NCI-H2227 (cell line): Measurements from ENCODE around the gene MMP3.

ENCODE experiments used
- DNase-seq: peaks from one replicate; lab custom pipeline; 2025; ENCODE audit not compliant: unreplicated experiment; lab: John Stamatoyannopoulos, UW

Gene MMP3

DNA sequence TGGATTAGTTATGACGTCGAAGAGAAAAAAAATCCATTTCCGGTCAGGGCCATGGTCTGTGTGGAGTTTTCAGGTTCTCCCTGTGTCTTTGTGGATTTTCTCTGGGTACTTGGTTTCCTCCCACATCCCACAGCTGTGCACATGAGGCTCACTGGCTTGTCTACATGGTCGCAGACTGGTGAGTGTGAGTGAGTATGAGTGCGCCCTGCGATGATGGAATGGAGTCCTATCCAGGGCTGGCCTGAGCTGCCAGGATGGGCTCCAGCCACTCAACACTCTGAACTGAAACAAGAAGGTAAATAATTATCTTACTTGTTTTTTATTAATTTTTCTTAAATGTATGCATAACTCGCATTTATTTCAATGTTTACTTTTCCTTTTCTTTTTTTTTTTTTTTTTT is 10.8 kb downstream of the MMP3 start:
- no peak for DNase-seq

DNA sequence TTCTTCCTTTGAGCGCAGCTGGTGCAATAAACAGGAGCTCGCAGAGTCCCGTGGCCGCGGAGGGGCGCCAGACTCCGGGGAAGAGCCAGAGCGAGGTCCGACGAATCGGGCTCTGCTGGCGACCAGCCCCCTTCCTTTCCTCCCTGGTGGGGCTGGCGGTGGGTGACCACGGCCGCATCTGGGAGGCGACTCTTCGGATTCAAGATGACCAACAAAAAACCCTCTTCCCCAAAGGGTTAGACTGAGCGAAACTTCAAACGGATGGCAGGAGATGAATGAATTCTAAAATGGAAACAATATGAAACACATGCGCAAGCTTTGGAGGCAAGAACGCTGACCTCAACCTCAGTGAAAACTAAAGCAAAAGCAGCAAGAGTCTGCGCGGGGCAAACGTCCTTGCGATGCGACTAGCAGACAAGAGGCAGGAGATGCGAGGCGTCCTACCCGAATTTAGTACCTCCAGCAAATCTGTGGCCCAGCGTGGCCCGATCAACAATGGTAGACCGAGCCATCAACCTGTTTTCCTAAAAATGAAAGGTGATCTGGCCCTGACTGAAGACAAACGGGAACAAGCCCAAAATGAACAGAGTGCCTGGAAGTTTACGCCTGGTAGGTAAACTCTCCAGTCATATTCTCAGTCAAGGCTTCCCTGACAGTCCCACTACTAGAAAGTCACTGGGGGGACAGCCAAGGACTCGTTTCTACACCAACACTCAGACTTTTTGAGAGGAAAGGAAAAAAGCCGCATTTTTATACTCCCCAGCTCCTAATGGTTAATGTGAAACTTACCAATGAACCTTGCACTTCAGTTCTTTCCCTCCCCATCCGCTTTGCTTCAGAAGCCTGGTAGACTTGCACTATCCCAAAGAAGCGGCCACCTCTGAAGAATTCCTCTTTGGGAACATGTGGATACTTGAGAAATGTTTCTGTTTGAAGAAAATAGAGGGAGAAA is 11.6 kb downstream of the MMP3 start:
- DNase-seq, result no peak

DNA sequence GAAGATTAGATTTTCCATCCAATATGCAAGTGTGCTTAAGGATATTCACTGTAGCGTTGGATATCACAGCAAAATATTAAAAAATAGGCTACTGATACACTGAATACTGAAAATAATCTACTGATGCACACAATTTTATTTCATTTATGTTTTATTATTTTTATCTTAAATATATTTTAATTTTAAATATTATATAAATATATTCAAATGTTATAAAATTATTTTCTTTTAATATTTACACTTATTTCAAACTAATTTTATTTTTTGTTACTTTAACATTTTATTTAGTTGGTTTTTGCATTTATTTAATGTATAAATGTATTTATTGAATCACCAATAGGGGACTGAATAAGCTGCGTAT is 12.3 kb downstream of the MMP3 start:
- DNase-seq, result no peak

DNA sequence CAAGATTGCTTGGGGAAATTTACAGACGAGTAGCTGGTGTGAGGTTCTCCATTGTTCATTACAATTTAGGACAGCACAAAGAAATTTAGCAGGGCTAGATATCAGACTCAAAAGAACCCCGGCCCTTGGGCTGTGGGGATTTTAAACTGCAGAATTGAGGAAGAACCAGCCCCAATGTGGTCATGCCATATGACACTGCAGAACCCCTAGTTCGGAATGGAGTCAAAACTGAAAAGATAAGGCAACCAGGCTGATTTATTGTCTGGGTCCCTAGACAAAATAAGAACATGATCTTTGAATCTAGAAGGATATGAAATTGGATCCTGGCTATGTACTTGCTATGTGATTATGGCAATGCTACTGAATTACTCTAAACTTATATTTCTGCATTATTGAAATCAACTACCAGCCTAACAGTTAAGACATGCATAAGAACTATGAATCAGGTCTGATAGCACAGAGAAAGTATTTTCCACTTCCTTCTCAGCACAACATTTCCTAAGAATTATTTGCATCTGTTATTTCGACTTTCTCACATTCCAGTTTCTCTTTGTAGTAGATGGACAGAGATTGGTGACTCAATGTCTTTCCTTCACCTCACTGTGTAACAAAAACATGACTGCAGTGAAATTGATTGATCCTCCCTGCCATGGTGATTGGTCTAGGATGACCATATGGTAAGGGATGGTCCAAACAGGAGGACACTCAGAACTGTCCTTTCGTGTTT is 13.2 kb downstream of the MMP3 start:
- no peak for DNase-seq

DNA sequence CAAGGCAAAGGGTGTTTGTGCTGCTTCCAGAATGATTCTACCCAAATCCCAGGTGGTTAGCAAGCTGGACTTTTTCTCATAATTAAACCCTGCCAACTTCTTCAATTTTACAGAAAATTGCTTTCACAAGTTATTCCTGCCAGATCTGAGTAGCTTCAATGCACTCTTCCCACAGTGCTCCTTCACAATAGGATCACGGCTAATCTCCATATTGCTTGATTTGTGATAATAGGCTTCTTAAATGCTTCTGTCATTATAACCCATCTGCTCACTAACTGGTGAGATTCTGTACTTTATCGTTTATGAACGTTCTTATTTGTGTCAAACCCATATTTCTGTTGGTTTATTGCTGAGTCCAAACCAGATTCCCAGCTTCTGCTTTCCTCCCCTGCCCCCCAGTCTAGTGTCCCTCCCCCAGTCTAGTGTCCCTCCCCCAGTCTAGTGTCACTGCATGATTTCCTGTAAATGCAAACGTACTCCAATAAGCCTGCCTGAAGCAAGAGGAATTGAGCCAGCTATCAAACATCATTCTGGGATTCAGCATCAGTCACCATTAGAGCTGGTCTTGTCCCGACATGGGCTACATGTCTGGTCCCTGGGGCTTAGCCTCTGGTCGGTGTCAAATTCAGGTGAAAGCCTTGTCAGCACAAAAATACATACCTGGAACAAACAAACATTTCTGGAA is 14.0 kb downstream of the MMP3 start:
- no peak for DNase-seq

DNA sequence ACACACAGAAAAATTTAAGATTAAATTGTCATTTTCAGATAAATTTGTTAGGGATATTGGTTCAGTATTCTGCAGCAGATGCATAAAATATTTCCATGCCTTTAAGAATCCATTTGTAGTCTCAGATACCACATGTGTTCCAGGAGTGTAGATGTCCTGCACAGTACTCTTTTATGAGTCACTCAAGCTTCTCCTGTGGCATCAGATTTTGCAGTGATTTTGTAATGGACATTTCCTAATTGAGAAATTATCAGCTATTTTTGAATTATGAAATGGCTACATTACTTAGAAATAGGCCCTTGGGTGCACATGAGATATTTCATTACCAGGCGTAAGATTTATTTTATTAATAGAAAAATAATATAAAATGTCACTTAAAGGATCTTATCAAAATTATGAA is 18.9 kb downstream of the MMP3 start:
- no peak for DNase-seq

DNA sequence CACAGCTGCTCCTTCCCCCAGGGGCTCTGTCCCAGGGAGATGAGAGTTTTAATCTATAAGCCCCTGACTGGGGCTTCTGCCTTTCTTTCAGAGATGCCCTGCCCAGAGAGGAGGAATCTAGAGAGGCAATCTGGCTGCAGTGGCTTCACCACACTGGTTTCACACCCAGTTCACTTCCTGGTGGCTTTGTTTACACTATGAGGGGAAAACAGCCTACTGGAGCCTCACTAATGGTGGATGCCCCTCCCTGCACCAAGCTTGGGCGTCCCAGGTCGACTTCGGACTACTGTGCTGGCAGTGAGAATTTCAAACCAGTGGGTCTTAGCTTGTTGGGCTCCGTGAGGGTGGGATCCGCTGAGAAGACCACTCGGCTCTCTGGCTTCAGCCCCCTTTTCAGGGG is 23.9 kb downstream of the MMP3 start:
- DNase-seq, result no peak

DNA sequence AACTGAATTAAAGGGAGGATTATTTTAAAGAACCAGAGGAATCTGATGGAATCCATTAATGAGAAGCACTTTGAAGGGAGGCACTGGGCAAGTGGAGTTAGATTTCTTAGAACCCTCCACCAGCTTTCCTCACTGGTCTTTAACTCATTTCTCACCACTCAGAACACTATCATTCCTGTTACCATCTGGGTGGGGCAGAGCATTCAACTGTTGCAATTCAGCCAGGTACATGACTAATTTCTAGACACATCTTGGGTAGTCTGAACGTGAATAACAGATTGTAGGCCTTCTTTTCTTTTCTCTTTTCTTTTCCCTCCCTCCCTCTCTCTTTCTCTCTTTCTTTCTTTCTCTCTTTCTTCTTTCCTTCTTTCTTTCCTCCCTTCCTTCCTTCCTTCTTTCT is 29.9 kb downstream of the MMP3 start:
- no peak for DNase-seq

DNA sequence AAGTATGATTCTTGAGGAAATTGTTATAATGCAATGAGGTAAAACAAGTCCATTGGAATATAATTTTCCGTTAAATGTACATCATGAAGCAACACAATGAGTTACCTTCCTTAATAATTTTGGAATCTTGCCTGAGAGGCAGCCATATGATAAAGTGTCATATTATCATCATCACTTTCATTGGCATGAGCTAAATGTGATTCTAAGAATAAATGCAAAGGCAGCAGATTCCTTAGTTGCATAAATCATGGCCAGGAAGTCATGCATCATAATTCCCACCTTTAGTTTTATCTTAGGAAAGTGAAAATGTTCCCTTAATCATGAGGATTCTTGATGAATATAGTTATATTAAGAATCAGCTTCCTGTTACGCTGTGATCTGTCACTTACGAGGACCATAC is 31.2 kb downstream of the MMP3 start:
- no peak for DNase-seq

DNA sequence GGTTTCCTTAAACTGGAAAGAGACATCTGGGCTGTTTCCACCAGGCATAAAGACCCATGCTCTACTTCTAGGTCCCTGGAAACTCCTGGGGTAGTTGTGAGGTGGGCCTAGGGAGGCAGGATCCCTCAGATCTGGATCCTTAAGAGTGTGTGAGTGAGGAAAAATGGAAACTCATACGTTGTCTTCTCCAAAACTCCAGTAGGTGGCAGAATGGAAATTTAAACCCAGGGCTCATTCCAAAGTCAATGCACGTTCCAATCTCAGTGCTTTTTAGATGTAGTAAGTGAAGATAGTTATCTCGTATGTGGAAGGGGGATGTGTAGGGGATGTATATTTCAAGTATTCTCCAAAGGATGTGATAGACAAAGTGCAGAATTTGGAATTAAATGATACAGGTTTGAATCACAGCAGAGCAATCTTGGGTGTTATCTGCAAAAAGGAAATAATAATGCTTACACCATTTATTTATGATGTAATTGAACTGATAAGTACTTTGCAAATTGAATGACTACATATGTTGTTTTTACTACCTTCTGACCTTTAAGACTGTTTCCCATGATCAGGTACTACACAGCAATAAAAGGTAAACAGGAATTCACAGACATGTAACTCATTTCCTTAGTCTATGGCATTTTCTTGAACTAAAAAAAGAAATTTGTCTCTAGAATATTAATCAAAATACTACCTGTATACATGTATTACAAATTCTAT is 32.3 kb downstream of the MMP3 start:
- DNase-seq, result no peak

DNA sequence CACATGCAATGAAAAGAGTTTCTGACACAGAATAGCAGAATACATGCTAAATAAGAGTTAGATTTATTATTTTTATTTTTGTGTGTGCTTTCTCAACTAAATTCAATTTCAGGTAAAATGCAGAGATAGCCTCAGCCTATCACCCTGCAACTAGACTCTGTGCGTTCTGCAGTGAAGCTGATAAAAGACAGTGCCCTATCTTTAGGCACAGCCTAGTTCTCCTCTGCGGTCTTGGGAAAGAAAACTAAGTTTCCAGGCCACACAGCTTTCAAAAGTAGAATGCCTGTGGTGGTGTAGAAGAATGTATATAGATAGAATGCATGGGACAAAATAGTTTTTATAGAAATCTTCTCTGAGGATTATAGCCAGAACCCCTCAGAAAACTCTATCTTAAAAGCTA is 33.4 kb downstream of the MMP3 start:
- no peak for DNase-seq

DNA sequence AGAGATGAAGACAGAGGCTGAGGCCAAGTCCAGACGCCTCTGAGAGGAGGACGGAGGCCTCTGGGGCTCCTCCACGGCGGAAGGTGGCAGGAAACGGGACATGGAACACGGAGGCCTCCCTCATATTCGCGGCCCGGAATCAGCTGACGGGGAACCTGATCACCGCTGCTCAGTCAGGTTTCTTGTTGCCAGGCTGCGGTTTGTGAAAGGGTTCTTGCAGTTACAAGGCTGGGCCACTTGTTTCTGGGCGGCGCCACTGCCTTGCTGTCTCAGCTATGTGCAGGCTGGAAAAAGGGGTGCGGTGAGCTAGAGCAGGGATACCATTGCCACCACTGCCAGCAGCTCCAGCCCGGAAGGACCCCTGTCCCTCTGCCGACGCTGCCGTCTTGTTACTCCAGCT is 35.5 kb downstream of the MMP3 start:
- DNase-seq, result no peak

DNA sequence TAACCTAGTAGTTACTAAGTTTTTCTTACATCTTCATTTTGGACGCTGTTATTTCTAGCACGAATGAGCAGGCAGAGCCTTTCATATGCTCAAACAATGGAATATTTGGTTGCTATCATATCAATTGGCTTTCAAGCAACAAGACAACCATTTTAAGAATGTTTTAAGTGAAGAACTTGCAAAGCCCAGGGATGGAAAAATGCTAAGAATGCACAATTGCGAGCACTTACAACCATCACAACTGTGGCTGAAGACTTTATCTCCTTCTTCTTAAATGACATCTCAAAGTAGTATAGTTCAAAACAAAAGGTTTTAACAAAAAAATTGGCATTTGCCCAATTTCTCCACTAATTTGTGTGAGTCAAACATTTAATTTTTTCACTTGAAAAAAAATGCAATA is 37.1 kb downstream of the MMP3 start:
- DNase-seq, result no peak

DNA sequence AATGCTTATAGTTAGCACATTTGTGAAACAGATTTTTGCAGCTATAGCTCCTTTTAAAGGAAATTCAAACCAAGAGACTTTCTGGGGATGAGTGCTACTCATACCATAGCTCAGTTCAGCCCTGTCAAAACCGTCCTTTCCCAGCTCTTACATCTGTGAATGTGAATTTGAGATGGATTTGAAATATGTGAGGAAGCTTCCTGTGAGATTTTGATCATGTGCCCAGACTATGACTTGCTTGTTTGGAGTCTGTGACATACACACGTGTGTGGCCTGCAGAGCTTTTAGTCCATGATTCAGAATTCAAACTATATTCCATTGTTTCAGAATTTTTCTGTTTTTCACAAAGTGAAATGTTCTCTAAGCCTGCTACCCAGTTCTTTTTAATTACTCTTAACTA is 41.1 kb downstream of the MMP3 start:
- DNase-seq, result no peak

DNA sequence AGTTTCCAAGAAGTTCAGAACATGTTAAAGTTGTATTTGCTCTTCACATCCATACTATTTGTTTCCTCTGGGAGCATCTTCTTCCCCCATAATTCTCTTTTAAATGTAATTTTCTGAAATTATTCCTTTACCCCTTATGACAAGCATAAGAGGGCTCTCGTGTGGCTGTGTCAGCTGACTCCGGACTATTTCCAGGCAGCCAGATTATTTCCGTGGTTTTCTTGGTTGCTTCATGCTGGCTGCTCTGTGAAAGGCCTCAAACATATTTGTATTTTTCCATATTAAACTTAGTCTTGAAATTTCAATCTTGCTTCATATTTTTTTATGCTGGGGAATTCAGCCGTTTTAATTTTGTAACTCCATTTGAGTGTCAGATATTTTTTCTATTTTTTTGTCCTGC is 42.6 kb downstream of the MMP3 start:
- no peak for DNase-seq

DNA sequence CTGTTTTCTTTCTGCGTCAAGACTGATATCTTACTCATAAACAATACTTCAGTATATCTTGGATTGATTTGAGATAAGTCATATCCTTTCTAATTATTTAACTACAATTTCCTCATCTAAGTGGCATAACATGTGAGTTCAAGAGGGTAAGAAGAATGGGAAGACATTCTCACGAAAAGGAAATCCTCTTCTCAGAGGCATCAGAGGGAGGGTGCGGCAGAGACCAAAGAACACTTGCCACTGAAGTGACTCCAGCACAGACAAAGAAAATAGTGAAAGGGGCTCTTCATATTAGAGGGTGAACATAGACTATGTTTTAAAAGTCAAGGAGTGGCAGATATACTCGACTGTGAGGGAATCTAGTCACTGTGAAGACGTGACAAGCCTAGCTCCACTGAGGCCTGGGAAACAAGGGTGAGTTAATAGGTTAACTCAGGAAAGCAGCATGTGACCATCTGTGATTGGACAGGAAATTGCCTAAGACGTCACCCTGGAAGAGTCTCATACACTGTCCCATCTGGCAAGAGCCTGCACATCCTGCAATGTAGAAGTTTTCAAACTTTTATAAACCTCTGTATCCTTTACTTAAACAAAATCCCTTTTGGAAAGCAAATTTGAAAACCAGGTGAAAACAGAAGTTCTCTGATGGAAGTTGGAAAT is 43.6 kb downstream of the MMP3 start:
- DNase-seq, result no peak

DNA sequence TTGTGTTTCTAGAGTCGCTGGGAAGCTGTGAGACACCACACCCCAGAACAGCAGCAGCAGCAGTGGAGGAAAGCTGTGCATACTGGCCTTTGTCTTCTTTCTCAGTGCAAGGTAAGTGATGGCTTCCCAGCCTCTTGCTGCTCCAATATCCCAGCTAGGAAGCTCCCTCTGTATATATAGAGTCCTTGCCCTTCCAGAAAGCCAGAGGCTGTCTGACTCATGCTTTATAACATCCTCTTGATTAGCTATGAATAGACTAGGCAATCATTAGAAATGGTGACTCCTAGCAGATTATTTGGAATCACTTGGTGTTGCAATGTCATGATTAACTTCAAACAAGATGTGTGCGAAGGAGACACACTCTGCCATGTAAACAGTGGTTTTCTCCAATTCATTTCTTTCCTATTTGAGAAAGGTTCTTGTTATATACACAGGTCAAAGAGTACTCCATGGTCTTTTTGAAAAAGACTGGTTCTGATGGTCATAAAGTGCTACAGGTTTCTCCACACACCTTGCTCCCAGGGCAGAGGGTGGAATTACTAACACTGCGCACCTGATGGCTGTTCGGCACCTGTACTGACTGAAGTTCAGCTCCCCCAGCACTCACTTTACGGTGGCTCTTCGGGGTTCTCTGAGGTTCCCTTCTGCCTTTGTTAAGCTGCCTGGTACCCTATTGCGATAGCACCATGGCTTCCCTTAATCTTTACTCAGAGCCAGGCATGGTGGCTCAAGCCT is 45.2 kb downstream of the MMP3 start, which contains the start of gene MMP1:
TSS of gene MMP1 (minus strand) at position 149 of the 735 bp plus-strand sequence. CDS start at position 81, 68 bp downstream.
- no peak for DNase-seq

DNA sequence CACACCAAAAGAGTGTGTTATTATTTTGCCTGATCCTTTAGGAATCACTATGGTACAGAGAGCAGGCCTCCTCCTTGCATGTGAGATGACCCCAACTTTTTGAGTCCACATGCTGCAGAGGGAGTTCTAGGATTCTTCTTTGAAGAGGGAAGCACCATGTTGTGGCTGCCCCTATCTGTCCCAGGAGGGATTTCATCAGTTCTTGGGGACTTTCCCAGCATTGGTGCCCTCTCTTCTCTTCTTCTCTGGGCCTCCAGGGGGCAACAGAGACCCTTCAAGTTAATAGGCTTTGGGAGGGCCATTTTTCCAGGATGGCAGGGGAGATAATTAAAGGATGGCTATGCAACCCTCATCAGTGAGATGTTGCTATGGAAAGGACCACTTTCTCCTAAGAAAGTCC is 49.0 kb downstream of the MMP3 start:
- no peak for DNase-seq

DNA sequence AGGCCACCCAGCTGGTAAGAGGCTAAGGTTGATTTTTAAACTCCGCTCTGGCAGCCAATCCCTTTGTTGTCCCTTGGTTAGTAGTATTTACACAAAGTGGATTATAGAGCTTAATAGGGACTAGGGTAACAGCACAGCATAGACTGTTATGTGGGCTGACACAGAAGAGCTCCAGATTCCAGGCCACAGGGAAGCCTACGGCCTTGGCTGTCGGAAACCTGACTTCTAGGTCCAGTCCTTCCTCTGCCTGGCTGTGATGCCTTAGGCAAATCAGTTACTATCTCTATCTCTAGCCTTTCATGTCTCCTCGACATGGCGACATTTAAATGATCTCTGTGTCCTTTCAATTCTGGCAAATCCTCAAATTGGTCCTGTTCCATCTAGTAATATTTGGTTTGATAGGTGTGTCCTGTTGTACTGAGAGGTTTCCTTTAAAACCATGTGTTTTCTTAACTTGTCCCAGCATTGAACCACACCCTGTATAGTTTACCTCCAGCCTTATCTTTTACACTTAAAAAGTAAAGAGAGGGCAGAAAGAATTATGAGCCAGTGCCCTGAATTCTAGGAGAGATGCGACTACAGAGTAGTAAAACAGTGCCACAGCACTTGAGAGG is 49.6 kb downstream of the MMP3 start:
- no peak for DNase-seq

DNA sequence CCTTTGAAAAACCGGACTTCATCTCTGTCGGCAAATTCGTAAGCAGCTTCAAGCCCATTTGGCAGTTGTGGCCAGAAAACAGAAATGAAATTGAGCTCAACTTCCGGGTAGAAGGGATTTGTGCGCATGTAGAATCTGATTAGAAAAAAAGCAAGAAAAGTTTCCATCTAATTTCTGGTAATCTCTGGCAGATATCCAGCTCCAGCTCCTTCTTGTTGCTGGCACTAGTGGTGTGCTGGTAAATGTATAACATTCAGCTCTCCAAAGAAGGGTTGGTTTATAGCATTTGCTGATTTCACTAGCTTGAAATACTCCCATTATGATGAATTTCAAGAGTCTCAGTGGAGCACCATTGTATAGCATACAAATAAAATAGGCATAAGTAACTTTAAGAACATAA is 50.8 kb downstream of the MMP3 start:
- DNase-seq, result no peak
